H1 (cell line): ENCODE measurements around the gene NTRK2. TPM values are rescaled to one million over a fixed set of nuclear protein-coding genes. Genes with fewer than 3 reads are reported as not detected.

Source experiments
- TAF7 ChIP-seq: optimal IDR thresholded peaks from 2 replicates; pipeline ENCODE3; 2011; ENCODE audit warnings: low read depth, mild to moderate bottlenecking, inconsistent platforms, low read length, moderate library complexity, borderline replicate concordance
- polyA plus RNA-seq, 7 experiments: library from polyadenylated mRNA; depleted of rRNA in 3 of 7; stranded (reverse) in 5 of 7; unstranded in 2 of 7; fragments of >200 nt in 5 of 7; fragments of 200-250 nt in 2 of 7; gene quantifications; 1 replicate in 5 of 7; 2 replicates in 1 of 7; 4 replicates in 1 of 7; pipeline versions ENCODE4 v1.2.1 to v1.2.3, GENCODE V29; 2011 to 2013; ENCODE audit warnings: missing spikeins in 2 of 7, mixed read lengths in 2 of 7
- total RNA-seq: library from RNA; stranded (reverse); fragmentation: NEBNext Ultra II Directional; extraction: Animal tissue kit (Norgen Biotek cat#: 25700); gene quantifications from 2 replicates; pipeline ENCODE4 v1.2.1, GENCODE V29; 2021

NTRK2 gene
- total and polyA plus RNA-seq, 2 of the 8 experiments (the other 6 are each of a cell fraction or from before 2014, with no cell fraction given), result 0.03 to 0.04 TPM

GRCh38 chr9:85038824-85039608, 369.5 kb downstream of the NTRK2 start (continued):
- no peak for TF ChIP-seq TAF7
